HG03558 (cell line): ENCODE data around the gene MEN1.
A peak's percentile ranks its signal among the peaks of the same experiment; 100 is the strongest.
"Not testable (repeated sequence)": the region's sequence is repeated elsewhere in the genome, so short reads cannot be mapped to it uniquely, and the experiment has no call there.

Experiments used
- ATAC-seq: cut with Tn5 transposase; IDR thresholded peaks from one replicate; pipeline ENCODE4 v1.9.1; 2021; ENCODE audit warnings: moderate number of reproducible peaks; ENCODE audit not compliant: unreplicated experiment; ENCODE audit errors: extremely low read depth

Gene MEN1

GRCh38 chr11:64834031-64834722 lies 23.8 kb upstream of the MEN1 start:
- no peak for ATAC-seq

GRCh38 chr11:64833509-64833908 lies 23.2 kb upstream of the MEN1 start:
- no peak for ATAC-seq

GRCh38 chr11:64833198-64833502 lies 22.8 kb upstream of the MEN1 start:
- no peak for ATAC-seq

GRCh38 chr11:64832467-64833197 lies 22.3 kb upstream of the MEN1 start:
- ATAC-seq = no peak

GRCh38 chr11:64831411-64831891 lies 21.1 kb upstream of the MEN1 start:
- no peak for ATAC-seq

- no peak for ATAC-seq
Observed at GRCh38 chr11:64829536-64830251, 19.3 kb upstream of the MEN1 start.

- no peak for ATAC-seq
Observed at GRCh38 chr11:64827451-64827839, 17.1 kb upstream of the MEN1 start.

- ATAC-seq = no peak
Observed at GRCh38 chr11:64826578-64827450, 16.5 kb upstream of the MEN1 start.

GRCh38 chr11:64826062-64826461 lies 15.7 kb upstream of the MEN1 start:
- ATAC-seq = no peak

GRCh38 chr11:64823568-64824119 lies 13.3 kb upstream of the MEN1 start:
- ATAC-seq = no peak

- ATAC-seq = no peak
Observed at GRCh38 chr11:64817476-64817875, 7.1 kb upstream of the MEN1 start.

GRCh38 chr11:64815433-64815832 lies 5.1 kb upstream of the MEN1 start:
- not testable (repeated sequence) for ATAC-seq

- ATAC-seq = peak; percentile 37
Observed at GRCh38 chr11:64814712-64815187, 4.4 kb upstream of the MEN1 start.

- no peak for ATAC-seq
Observed at GRCh38 chr11:64813826-64814225, 3.5 kb upstream of the MEN1 start.

- no peak for ATAC-seq
Observed at GRCh38 chr11:64810891-64811272, 531 bp upstream of the MEN1 start.

- ATAC-seq = no peak
Observed at GRCh38 chr11:64809781-64810241, 540 bp downstream of the MEN1 start.

GRCh38 chr11:64805481-64805880 lies 4.9 kb downstream of the MEN1 start:
- ATAC-seq = no peak

GRCh38 chr11:64804346-64805210 lies 5.8 kb downstream of the MEN1 start:
- no peak for ATAC-seq

GRCh38 chr11:64803846-64804345 lies 6.5 kb downstream of the MEN1 start:
- ATAC-seq = no peak
